8988T (cell line): ENCODE measurements around the gene SUFU.

Source experiments
- DNase-seq: peaks from one replicate; pipeline ENCODE4 v3.0.0; 2011

The SUFU gene

GRCh38 chr10:102621443-102622325 is 117.9 kb downstream of the SUFU start:
- DNase-seq, result no peak

- DNase-seq, result no peak
These were observed 120.3 kb downstream of the SUFU start for GRCh38 chr10:102624094-102624493.

GRCh38 chr10:102624751-102625645 is 121.2 kb downstream of the SUFU start:
- no peak for DNase-seq

- no peak for DNase-seq
These were observed 122.4 kb downstream of the SUFU start for GRCh38 chr10:102626026-102626685.

GRCh38 chr10:102627291-102627735 is 123.5 kb downstream of the SUFU start:
- no peak for DNase-seq

GRCh38 chr10:102627736-102628293 is 124.0 kb downstream of the SUFU start:
- DNase-seq, result no peak

GRCh38 chr10:102628451-102628911 is 124.7 kb downstream of the SUFU start:
- no peak for DNase-seq

- DNase-seq, result peak; percentile 81
These were observed 126.2 kb downstream of the SUFU start for GRCh38 chr10:102629661-102630614.

- DNase-seq, result no peak
These were observed 126.9 kb downstream of the SUFU start for GRCh38 chr10:102630663-102631062.

GRCh38 chr10:102631525-102632393 is 128.0 kb downstream of the SUFU start:
- DNase-seq, result no peak

- no peak for DNase-seq
These were observed 128.8 kb downstream of the SUFU start for GRCh38 chr10:102632394-102633111.

- no peak for DNase-seq
These were observed 129.5 kb downstream of the SUFU start for GRCh38 chr10:102633287-102633686.

GRCh38 chr10:102633848-102634247 is 130.1 kb downstream of the SUFU start:
- no peak for DNase-seq

- no peak for DNase-seq
These were observed 130.9 kb downstream of the SUFU start for GRCh38 chr10:102634686-102635085.

- no peak for DNase-seq
These were observed 131.6 kb downstream of the SUFU start for GRCh38 chr10:102635377-102635776.

- no peak for DNase-seq
These were observed 135.8 kb downstream of the SUFU start for GRCh38 chr10:102639537-102639936.

- DNase-seq, result no peak
These were observed 137.6 kb downstream of the SUFU start for GRCh38 chr10:102641402-102641801.

- peak; percentile 81 for DNase-seq
These were observed 138.3 kb downstream of the SUFU start for GRCh38 chr10:102641880-102642735.
